ENCODE measurements around the gene BMF.
"Not testable (repeated sequence)": the region's sequence is repeated elsewhere in the genome, so short reads cannot be mapped to it uniquely, and the experiment has no call there.

Gene BMF

GRCh38 chr15:40135846-40136450 lies 27.3 kb upstream of the BMF start:
- not testable (repeated sequence) for H3K9me3 Mint-ChIP-seq (ENCODE audit: low read depth); H3K4me1 Mint-ChIP-seq (ENCODE audit: low read depth); H3K27ac Mint-ChIP-seq; H3K27me3 Mint-ChIP-seq; H3K4me3 Mint-ChIP-seq; H3K36me3 Mint-ChIP-seq

DNA sequence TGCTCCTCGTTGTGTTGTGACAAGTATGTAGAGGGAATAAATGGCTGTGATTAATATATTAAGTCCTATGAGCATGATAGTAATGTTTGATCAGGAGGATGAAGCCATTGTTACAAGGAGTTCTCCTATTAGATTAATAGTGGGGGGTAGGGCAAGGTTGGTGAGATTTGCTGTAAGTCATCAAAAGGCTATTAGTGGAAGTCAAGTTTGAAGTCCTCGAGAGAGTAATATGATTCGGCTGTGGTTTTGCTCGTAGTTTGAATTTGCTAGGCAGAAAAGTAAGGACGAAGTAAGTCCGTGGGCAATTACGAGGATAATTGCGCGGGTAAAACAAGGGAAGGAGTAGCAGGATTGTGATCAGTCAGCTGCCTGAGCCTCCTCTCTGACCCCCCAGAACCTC lies 26.2 kb upstream of the BMF start:
- Mint-ChIP-seq H3K4me3 (no peak overlapping the region), H3K27me3 (no peaks in the 10 kb centered on the region), H3K9me3 (ENCODE audit: low read depth) (no peaks in the 10 kb centered on the region), H3K27ac (no peak overlapping the region), H3K36me3 (no peaks in the 10 kb centered on the region), H3K4me1 (ENCODE audit: low read depth) (no peaks in the 10 kb centered on the region)

- Mint-ChIP-seq H3K4me3 (no peak overlapping the region), H3K4me1 (ENCODE audit: low read depth) (no peaks in the 10 kb centered on the region), H3K9me3 (ENCODE audit: low read depth) (no peaks in the 10 kb centered on the region), H3K27me3 (no peaks in the 10 kb centered on the region), H3K36me3 (no peaks in the 10 kb centered on the region), H3K27ac (no peak overlapping the region)
Measured at GRCh38 chr15:40133544-40133943, 24.9 kb upstream of the BMF start.

GRCh38 chr15:40130799-40131502 lies 22.3 kb upstream of the BMF start:
- H3K27ac Mint-ChIP-seq: no peak overlapping the region
- H3K27me3 Mint-ChIP-seq: no peaks in the 10 kb centered on the region
- no peak overlapping the region for H3K4me3 Mint-ChIP-seq
- H3K9me3 Mint-ChIP-seq (ENCODE audit: low read depth): no peaks in the 10 kb centered on the region
- no peaks in the 10 kb centered on the region for H3K4me1 Mint-ChIP-seq (ENCODE audit: low read depth)
- no peaks in the 10 kb centered on the region for H3K36me3 Mint-ChIP-seq

DNA sequence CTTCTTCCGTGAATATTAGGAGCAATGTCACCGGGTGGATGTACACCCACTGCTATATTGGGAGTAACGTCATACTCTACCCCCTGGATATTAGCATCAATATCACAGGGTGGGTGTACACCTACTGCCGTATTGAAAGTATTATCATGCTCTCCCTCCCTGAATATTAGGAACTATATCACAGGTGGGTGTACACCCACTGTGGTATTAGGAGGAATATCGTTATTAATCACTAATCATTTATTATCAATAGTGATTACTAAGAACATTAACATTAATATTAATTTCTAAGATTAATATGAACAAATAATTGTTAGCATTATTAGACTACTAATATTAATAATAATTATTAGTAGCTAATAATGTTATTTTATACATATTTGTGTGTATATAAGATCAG lies 21.4 kb upstream of the BMF start:
- Mint-ChIP-seq H3K4me1 (ENCODE audit: low read depth) (no peaks in the 10 kb centered on the region), H3K9me3 (ENCODE audit: low read depth) (no peaks in the 10 kb centered on the region), H3K27me3 (no peaks in the 10 kb centered on the region), H3K36me3 (no peaks in the 10 kb centered on the region), H3K4me3 (no peak overlapping the region), H3K27ac (no peak overlapping the region)

- Mint-ChIP-seq H3K36me3 (no peaks in the 10 kb centered on the region), H3K9me3 (ENCODE audit: low read depth) (no peaks in the 10 kb centered on the region), H3K27ac (no peak overlapping the region), H3K4me3 (no peak overlapping the region), H3K27me3 (no peaks in the 10 kb centered on the region), H3K4me1 (ENCODE audit: low read depth) (no peaks in the 10 kb centered on the region)
Measured at GRCh38 chr15:40128766-40129660, 20.3 kb upstream of the BMF start.

GRCh38 chr15:40125950-40126349 lies 17.3 kb upstream of the BMF start:
- no peaks in the 10 kb centered on the region for H3K36me3 Mint-ChIP-seq
- no peak overlapping the region for H3K27ac Mint-ChIP-seq

DNA sequence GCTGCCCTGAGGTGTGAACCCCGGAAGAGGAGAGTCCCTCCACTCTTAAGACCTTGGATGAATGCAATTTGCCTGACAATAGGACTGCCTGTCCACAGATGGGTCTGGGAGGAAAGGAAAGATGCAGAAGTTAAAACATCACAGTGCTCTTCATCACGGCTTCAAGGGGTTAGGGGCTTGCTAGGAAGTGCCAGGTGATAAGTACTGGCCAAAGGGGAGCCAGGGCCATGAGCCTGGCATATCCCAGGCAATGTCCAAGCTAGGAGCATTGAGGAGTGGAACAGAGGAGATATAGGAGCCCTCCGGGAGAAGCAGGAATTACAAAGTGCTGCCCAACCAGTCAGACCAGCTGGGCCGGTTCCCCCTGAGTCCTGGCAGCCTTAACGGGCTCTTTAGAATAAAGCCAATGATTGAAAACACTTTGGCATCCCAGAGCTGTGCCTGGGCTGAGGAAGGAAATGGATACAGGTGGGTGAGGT lies 16.2 kb upstream of the BMF start:
- H3K9me3 Mint-ChIP-seq (ENCODE audit: low read depth); H3K4me3 Mint-ChIP-seq; H3K36me3 Mint-ChIP-seq; H3K27me3 Mint-ChIP-seq; H3K4me1 Mint-ChIP-seq (ENCODE audit: low read depth); H3K27ac Mint-ChIP-seq: not testable (repeated sequence)

More at GRCh38 chr15:40125950-40126349, 17.3 kb upstream of the BMF start:
- no peaks in the 10 kb centered on the region for H3K27me3 Mint-ChIP-seq
- H3K4me3 Mint-ChIP-seq: no peak overlapping the region
- no peaks in the 10 kb centered on the region for H3K9me3 Mint-ChIP-seq (ENCODE audit: low read depth)
- H3K4me1 Mint-ChIP-seq (ENCODE audit: low read depth): no peaks in the 10 kb centered on the region

DNA sequence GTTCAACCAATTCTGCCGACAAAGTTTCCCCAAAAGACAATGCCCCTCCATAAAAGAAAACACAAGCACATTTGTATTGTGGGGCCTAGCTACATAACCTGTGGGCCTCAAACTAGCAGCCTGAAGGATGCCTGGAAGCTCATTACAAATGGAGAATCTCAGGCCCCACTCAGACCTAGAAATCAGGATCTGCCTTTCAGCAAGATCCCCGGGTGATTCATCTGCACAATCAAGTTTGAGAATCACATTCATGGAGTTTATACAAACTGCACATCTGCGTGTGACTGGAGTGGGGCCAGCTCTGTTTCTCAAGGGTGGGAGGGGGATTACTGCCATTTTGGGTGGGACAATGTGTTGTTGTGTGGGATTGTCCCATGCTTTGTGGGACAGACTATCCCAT lies 15.7 kb upstream of the BMF start:
- H3K36me3 Mint-ChIP-seq; H3K27ac Mint-ChIP-seq; H3K4me3 Mint-ChIP-seq; H3K27me3 Mint-ChIP-seq; H3K9me3 Mint-ChIP-seq (ENCODE audit: low read depth); H3K4me1 Mint-ChIP-seq (ENCODE audit: low read depth): not testable (repeated sequence)

DNA sequence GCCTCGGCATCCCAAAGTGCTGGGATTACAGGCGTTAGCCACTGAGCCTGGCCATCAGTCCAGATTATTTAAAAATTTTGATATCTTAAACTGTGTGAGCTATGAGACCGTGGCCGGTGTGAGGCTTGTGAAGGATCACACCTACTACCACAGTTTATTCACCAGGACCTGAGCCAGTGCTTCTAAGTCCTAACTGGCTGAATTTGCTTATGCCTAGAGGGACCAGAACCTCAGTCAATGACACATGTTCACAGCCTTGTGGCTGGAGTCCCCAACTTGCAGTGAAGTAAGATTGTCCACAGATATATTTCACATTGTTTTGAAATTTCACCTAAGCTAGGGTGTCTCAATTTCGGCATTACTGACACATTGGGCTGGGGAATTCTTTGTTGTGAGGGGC lies 15.2 kb upstream of the BMF start:
- not testable (repeated sequence) for H3K36me3 Mint-ChIP-seq; H3K27ac Mint-ChIP-seq; H3K9me3 Mint-ChIP-seq (ENCODE audit: low read depth); H3K4me3 Mint-ChIP-seq; H3K27me3 Mint-ChIP-seq; H3K4me1 Mint-ChIP-seq (ENCODE audit: low read depth)

DNA sequence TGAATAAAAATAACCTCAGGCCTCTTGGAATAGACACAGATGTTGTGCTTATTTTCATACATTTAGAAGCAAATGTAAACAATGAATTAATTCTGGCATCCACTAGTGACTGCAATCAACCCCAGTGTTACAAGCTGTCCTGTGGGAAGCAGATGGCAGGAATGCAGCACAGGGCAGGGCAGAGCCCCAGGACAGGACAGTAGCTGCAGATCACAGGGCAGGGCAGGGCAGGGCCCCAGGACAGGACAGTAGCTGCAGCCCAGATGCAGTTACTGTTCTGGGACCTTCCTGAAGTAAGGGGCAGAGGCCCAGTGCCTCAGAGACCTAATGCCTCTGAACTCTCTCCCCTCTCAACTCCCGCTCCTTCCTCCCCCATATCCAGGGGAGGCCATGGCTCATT lies 14.3 kb upstream of the BMF start:
- H3K4me1 Mint-ChIP-seq (ENCODE audit: low read depth); H3K36me3 Mint-ChIP-seq; H3K27me3 Mint-ChIP-seq; H3K27ac Mint-ChIP-seq; H3K9me3 Mint-ChIP-seq (ENCODE audit: low read depth); H3K4me3 Mint-ChIP-seq: not testable (repeated sequence)

DNA sequence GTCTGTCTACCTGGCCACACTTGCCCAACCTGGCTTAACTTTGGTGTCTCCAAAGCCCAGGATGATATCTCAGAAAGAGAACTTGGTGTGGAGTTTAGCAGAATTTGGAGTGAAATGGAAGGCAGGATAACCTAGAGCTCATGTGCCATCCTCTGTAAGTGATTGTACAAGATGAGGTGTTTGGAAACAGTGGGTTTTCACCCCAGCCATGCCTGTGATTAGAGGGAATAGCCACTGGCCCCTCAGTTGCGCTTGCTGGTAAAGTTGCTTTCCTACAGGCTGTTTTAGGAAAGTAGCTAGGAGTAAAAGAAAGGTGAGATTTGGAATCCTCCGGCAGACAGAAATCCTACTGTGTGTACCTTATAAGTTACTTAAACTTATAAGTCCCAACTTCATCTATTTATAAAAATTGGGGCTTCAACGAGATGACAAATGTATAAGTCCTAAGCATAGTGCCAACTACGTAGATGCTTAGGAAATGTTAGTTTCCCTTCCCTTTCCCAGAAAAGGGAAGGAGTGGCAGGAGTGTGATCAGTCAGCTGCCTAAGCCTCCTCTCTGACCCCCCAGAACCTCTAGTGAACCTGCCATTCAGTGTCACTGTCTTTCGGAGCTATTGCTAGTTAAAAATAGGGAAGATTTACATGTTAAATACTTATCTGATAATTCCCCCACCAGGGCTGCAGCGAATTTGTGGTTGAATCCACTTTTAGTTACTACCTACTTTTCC lies 13.4 kb upstream of the BMF start:
- H3K36me3 Mint-ChIP-seq: no peaks in the 10 kb centered on the region
- H3K9me3 Mint-ChIP-seq (ENCODE audit: low read depth): no peaks in the 10 kb centered on the region
- H3K27me3 Mint-ChIP-seq: no peaks in the 10 kb centered on the region
- H3K4me1 Mint-ChIP-seq (ENCODE audit: low read depth): no peaks in the 10 kb centered on the region
- no peak overlapping the region for H3K27ac Mint-ChIP-seq
- no peak overlapping the region for H3K4me3 Mint-ChIP-seq

DNA sequence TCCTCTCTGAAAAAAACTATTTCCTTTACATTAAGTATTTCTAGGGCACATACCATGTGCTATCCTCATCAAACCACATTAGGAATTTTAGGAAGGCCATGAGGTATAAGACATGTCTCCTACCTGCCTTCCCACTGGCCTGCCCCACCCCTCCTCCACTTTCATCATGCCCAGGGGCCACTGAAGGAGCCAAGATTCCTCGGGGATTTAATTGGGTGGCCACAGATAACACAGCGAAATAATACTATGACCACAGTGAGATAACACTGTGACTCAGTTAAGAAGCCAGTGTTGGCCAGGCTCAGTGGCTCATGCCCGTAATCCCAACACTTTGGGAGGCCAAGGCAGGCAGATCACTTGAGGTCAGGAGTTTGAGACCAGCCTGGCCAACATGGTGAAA lies 9.8 kb upstream of the BMF start:
- no peaks in the 10 kb centered on the region for H3K9me3 Mint-ChIP-seq (ENCODE audit: low read depth)
- peaks cover 10% of the 10 kb centered on the region for H3K4me1 Mint-ChIP-seq (ENCODE audit: low read depth)
- no peaks in the 10 kb centered on the region for H3K27me3 Mint-ChIP-seq
- no peak overlapping the region for H3K4me3 Mint-ChIP-seq
- no peaks in the 10 kb centered on the region for H3K36me3 Mint-ChIP-seq
- H3K27ac Mint-ChIP-seq: no peak overlapping the region

- H3K4me3 Mint-ChIP-seq: no peak overlapping the region
- H3K27me3 Mint-ChIP-seq: no peaks in the 10 kb centered on the region
- no peaks in the 10 kb centered on the region for H3K36me3 Mint-ChIP-seq
- H3K4me1 Mint-ChIP-seq (ENCODE audit: low read depth): peaks cover 10% of the 10 kb centered on the region
- no peaks in the 10 kb centered on the region for H3K9me3 Mint-ChIP-seq (ENCODE audit: low read depth)
- H3K27ac Mint-ChIP-seq: peak overlapping the region; percentile 23
Measured at GRCh38 chr15:40115670-40116093, 7.0 kb upstream of the BMF start.

DNA sequence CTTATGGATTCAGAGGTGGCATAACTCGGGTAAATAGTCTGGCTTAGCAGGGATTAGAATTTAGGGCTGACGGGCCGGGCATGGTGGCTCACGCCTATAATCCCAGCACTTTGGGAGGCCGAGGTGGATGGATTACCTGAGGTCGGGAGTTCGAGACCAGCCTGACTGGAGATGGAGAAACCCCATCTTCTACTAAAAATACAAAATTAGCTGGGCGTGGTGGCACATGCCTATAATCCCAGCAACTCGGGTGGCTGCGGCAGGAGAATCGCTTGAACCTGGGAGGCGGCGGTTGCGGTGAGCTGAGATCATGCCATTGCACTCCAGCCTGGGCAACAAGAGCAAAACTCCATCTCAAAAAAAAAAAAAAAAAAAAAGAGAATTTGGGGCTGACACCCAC lies 6.4 kb upstream of the BMF start:
- H3K4me1 Mint-ChIP-seq (ENCODE audit: low read depth); H3K27me3 Mint-ChIP-seq; H3K27ac Mint-ChIP-seq; H3K36me3 Mint-ChIP-seq; H3K9me3 Mint-ChIP-seq (ENCODE audit: low read depth); H3K4me3 Mint-ChIP-seq: not testable (repeated sequence)

All from activated naive CD8-positive, alpha-beta T cell (primary cell).